Peyer's patch (tissue), 4 donors: ENCODE data around the gene CTBP2. TPM values are rescaled to one million over a fixed set of nuclear protein-coding genes. Genes with fewer than 3 reads are reported as not detected.

Experiments
- DNase-seq, 3 donors: peaks; one replicate each; pipeline ENCODE4 v3.0.0-alpha.2; 2017 to 2019
- H3K27ac ChIP-seq, 4 donors: fragments of 200-600 bp; sonication (generic); one replicate each; pipeline ENCODE4 v1.5.1; 2016 to 2019
- H3K27me3 ChIP-seq, 2 donors: fragments of 200-600 bp; sonication (generic); one replicate each; pipeline ENCODE4 v1.5.1; 2019
- H3K36me3 ChIP-seq, 3 donors: fragments of 200-600 bp; sonication (generic); one replicate each; pipeline ENCODE4 v1.5.1; 2016 to 2019
- H3K4me1 ChIP-seq, 4 donors: fragments of 200-600 bp; sonication (generic); one replicate each; pipeline ENCODE4 v1.5.1; 2016 to 2019
- H3K4me3 ChIP-seq, 4 donors: fragments of 200-600 bp; sonication (generic); 1 replicate in 3 of 4; 2 replicates in 1 of 4; pipeline ENCODE4 v1.5.1; 2016 to 2019; ENCODE audit warnings: mild to moderate bottlenecking in 1 of 4
- H3K9me3 ChIP-seq, 4 donors: fragments of 200-600 bp; sonication (generic); one replicate each; pipeline ENCODE4 v1.5.1; 2016 to 2019; ENCODE audit warnings: mild to moderate bottlenecking in 1 of 4
- CTCF ChIP-seq, 6 experiments: fragments of 450-650 bp in 4 of 6; fragments of 200-600 bp in 2 of 6; sonication (generic) in 1 of 6; IDR thresholded peaks; one replicate each; pipeline ENCODE4 v1.5.1; 2017 to 2019; ENCODE audit warnings: antibody characterized with exemption in 6 of 6, mild to moderate bottlenecking in 3 of 6, moderate library complexity in 1 of 6
- POLR2A ChIP-seq, 2 donors: fragments of 450-650 bp; IDR thresholded peaks; one replicate each; pipeline ENCODE4 v1.5.1; 2017; ENCODE audit warnings: antibody characterized with exemption in 2 of 2, mild to moderate bottlenecking in 2 of 2, moderate library complexity in 2 of 2
- small RNA-seq, 2 donors: library from RNA; depleted of rRNA; stranded (forward); fragments of <200 nt; gene quantifications; one replicate each; pipeline ENCODE3, GENCODE V24; 2016
- total RNA-seq, 4 donors: library from RNA; depleted of rRNA; stranded (reverse); fragments of >200 nt; gene quantifications; one replicate each; pipeline ENCODE4 v1.1.0, GENCODE V29; 2016

The CTBP2 gene
- total RNA-seq, 4 donors from 2014 or later: 53.6 to 83.8 (median 64.7) TPM

GRCh38 chr10:124935946-124936345 lies 224.4 kb downstream of the CTBP2 start:
- H3K9me3 ChIP-seq: no peaks in the 10 kb centered on the region
- H3K4me1 ChIP-seq: peaks cover 0 to 3% (median 0%) of the 10 kb centered on the region in 4 donors
- no peak overlapping the region for H3K27ac ChIP-seq
- H3K27me3 ChIP-seq: no peaks in the 10 kb centered on the region
- DNase-seq: no peak
- no peak overlapping the region for H3K4me3 ChIP-seq
- TF ChIP-seq POLR2A (IDR thresholded peaks at IDR 0.05): no peak
- TF ChIP-seq CTCF (IDR thresholded peaks at IDR 0.05): no peak
- H3K36me3 ChIP-seq: no peaks in the 10 kb centered on the region

Small RNA genes lying within 50 kb of the gene (small RNA-seq; reads per million reads assigned to genes)
- 0 reads per million in 2 donors for gene MIR4296
- 0 reads per million in 2 donors for gene MRPS21P6

Other genes with a start within 250 kb of the CTBP2 start
- 10 to 100 TPM; 10.7 to 18.8 (median 15.5) TPM for gene ZRANB1, start 218.4 kb downstream of the CTBP2 start, total RNA-seq